ENCODE results near the gene CAPN5. TPM values are rescaled to one million over a fixed set of nuclear protein-coding genes. Genes with fewer than 3 reads are reported as not detected.
A peak's percentile ranks its signal among the peaks of the same experiment; 100 is the strongest.

The CAPN5 gene
- total and polyA plus RNA-seq, 4 donors, result 6.5 to 25.8 (median 18.2) TPM

- TF ChIP-seq REST (IDR thresholded peaks at IDR 0.05), result no peak
- TF ChIP-seq JUND (IDR thresholded peaks at IDR 0.05), result no peak
- no peak for TF ChIP-seq YY1 (IDR thresholded peaks at IDR 0.05)
- TF ChIP-seq EGR1 (IDR thresholded peaks at IDR 0.05; ENCODE audit: low read depth in 2 of 2), result no peak
- no peak for TF ChIP-seq HNF4G (IDR thresholded peaks at IDR 0.05)
Observed at GRCh38 chr11:77030834-77031414, 35.8 kb upstream of the CAPN5 start (continued).

GRCh38 chr11:77031599-77031998 is 35.2 kb upstream of the CAPN5 start:
- Histone ChIP-seq H3K36me3 (ENCODE audit: control insufficient read depth in 4 of 4, insufficient read depth in 3 of 4, low read depth in 1 of 4, low read length in 3 of 4) (no peaks in the 10 kb centered on the region), H3K27ac (ENCODE audit: low read depth in 1 of 2, low read length in 2 of 2) (no peak overlapping the region), H3K27me3 (ENCODE audit: control insufficient read depth in 4 of 4, insufficient read depth in 4 of 4, low read length in 3 of 4) (peaks cover 0 to 9% (median 3%) of the 10 kb centered on the region in 4 donors), H3K4me1 (ENCODE audit: control insufficient read depth in 4 of 4, insufficient read depth in 4 of 4, low read length in 3 of 4) (no peaks in the 10 kb centered on the region), H3K9me3 (ENCODE audit: control insufficient read depth in 4 of 4, low read length in 3 of 4) (no peaks in the 10 kb centered on the region), H3K9ac (ENCODE audit: low read depth in 1 of 2, low read length in 2 of 2) (no peak overlapping the region), H3K4me3 (ENCODE audit: low read depth in 1 of 3, low read length in 3 of 3) (no peak overlapping the region)
- peak; percentile 8 for DNase-seq (ENCODE audit: low spot score)
- no peak for TF ChIP-seq YY1 (IDR thresholded peaks at IDR 0.05)
- TF ChIP-seq ZBTB33 (IDR thresholded peaks at IDR 0.05), result no peak
- no peak for TF ChIP-seq REST (IDR thresholded peaks at IDR 0.05)
- TF ChIP-seq RAD21 (IDR thresholded peaks at IDR 0.05), result no peak
- no peak for TF ChIP-seq CTCF (IDR thresholded peaks at IDR 0.05; ENCODE audit: low read depth, low read length, missing input control)
- no peak for TF ChIP-seq GABPA (IDR thresholded peaks at IDR 0.05 in 1 of 2, conservative IDR thresholded peaks at IDR 0.05 in 1 of 2)
- no peak for TF ChIP-seq HNF4G (IDR thresholded peaks at IDR 0.05)
- TF ChIP-seq RXRA (IDR thresholded peaks at IDR 0.05), result no peak
- no peak for TF ChIP-seq NR2F2 (IDR thresholded peaks at IDR 0.05)
- no peak for TF ChIP-seq FOXA2 (IDR thresholded peaks at IDR 0.05)
- no peak for TF ChIP-seq ATF3 (IDR thresholded peaks at IDR 0.05)
- TF ChIP-seq MAX (IDR thresholded peaks at IDR 0.05), result no peak
- no peak for TF ChIP-seq SP1 (IDR thresholded peaks at IDR 0.05)
- TF ChIP-seq FOXA1 (IDR thresholded peaks at IDR 0.05), result no peak
- no peak for TF ChIP-seq HNF4A (conservative IDR thresholded peaks at IDR 0.05)
- no peak for TF ChIP-seq JUND (IDR thresholded peaks at IDR 0.05)
- no peak for TF ChIP-seq TAF1 (conservative IDR thresholded peaks at IDR 0.05)
- TF ChIP-seq EGR1 (IDR thresholded peaks at IDR 0.05; ENCODE audit: low read depth in 2 of 2), result no peak
- 86% methylated on average over 3 of the region's 3 CpGs for WGBS

Measured in liver (tissue), 9 donors.